ENCODE data around the gene GATB. TPM values are rescaled to one million over a fixed set of nuclear protein-coding genes. Genes with fewer than 3 reads are reported as not detected.

GATB gene
- total RNA-seq, 4 donors from 2014 or later: 13.4 to 42.2 (median 24.8) TPM

DNA sequence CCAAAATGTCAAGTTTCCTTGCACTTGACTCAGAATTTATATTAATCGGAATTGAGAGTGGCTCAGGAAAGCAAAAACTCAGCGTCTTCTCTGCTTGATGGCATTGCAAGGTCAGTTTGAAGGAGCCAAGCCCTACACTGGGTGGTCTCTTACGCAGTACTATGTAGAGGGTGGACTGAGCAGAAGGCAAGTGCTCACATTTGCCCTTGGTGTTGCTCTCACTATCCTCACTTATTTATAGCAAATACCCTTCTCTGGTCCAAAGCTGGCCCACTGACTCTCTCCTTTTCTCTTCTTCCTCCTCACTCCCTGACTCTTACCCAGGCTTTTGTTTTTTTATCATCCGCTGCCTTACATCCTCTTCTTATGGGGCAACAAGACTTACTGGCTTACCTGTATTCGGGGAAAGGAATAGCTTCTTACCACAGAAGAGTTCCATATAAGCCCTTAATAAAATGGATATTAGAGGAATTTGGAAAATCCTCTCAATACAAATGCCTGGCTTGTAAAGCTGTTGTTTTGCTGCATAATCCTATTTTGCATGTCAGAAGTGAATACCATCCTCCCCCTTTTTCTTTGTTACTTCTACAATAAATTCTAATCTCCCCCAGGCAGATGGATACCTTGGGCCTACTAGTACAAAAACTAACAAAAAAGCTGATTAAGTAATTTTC lies 24.8 kb upstream of the GATB start:
- TF ChIP-seq CTCF (IDR thresholded peaks at IDR 0.05; ENCODE audit: low read depth): no peak

DNA sequence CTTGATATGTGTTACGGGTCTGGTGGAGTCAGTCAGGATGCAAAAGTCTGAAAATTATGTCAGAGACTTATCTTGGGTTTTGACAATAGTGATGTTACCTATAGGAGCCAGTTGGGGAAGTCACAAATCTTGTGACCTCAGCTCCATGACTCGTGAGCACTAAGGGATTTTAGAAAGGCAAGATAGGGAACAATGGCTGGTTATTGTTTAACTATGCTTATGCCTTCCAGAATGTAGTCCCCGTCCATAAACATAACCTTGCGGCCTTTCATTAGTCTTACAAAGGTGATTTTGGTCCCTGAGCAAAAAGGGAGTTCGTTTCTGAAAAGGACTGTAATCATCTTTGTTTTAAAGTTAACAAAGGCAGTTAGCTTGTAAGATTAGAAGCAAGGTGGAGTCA lies 23.9 kb upstream of the GATB start:
- no peak for TF ChIP-seq CTCF (IDR thresholded peaks at IDR 0.05; ENCODE audit: low read depth)

DNA sequence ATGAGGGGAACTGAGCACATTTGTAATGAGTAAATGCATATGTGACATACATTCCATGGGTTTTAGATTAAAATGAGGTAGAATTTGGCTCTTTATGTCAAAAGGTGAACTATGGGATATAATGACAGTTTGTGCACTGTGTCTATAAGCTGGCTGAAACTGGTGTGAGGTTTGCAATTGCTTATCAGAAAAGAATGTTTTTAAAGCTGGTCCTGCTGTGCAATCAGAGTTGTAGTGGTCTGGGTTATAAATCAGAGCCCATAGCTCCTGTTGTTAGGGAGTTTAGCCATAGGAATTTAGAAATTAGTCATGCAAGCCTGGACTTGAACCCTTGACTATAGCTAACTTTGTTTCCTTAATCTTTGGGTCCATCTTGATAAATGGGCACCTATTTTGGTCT lies 23.1 kb upstream of the GATB start:
- no peak for TF ChIP-seq CTCF (IDR thresholded peaks at IDR 0.05; ENCODE audit: low read depth)

DNA sequence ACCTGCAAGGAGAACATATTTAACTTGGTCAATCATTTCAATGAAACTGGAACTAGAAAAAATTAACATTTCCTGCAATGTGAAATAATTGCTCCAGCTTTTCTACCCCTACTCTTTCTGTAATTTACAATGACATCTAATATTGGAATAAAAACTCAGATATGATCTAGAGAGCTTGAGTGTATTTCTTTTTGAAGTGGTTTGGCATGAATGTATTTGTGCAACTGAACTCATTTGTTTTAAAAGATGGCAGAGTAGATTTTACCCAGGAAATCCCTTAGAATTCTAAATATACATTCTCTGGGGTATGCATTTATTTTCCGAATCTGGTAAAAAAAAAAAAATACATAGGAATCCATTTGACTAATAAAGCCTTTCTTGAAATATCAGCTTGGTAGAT lies 21.5 kb upstream of the GATB start:
- no peak for TF ChIP-seq CTCF (IDR thresholded peaks at IDR 0.05; ENCODE audit: low read depth)

- no peak for TF ChIP-seq CTCF (IDR thresholded peaks at IDR 0.05; ENCODE audit: low read depth)
These were observed 20.2 kb upstream of the GATB start for GRCh38 chr4:151781026-151781425.

- no peak for TF ChIP-seq CTCF (IDR thresholded peaks at IDR 0.05; ENCODE audit: low read depth)
These were observed 16.7 kb upstream of the GATB start for GRCh38 chr4:151777471-151777870.

DNA sequence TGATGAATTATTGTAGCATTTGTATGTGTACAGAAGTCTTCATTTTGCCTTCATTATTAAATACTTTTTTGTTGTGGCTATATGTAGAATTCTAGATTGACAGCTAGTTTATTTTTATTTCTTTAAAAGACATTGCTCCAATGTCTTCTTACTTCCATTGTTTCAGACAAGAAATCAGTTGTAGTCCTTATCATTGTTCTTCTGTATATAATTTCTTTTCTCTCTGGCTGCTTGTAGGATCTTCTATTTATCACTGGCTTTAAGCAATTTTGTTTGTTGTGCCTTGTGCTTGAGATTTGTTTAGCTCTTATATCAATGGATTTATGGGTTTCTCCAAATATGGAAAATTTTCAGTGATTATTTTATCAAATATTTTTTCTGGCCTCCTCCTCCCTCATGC lies 13.5 kb upstream of the GATB start:
- no peak for TF ChIP-seq CTCF (IDR thresholded peaks at IDR 0.05; ENCODE audit: low read depth)

All from subcutaneous adipose tissue (tissue), 4 donors.